ENCODE measurements around the gene KITLG.

DNA sequence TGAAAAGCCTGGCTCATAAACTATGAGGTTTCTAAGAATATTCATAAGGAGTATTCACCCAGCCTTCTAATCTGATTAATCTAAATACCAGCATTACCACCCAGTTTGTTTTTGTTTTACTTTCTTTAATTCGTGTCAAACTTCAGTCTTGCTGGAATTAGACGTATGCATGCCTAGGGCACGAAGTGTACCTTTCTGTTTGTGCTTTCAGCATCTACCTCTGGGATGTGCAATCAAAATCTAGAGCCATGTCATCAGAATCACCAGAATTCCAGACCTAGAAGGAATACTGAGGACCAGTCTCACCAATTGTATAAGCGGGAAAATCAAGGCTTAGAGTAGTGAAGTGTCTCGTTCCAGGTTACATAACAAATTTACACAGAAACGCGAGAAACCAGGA lies 57.3 kb downstream of the KITLG start:
- TF ChIP-seq CTCF (conservative IDR thresholded peaks at IDR 0.05; ENCODE audit: low read depth, low read length), result no peak
- TF ChIP-seq EZH2phosphoT487 (IDR thresholded peaks at IDR 0.05; ENCODE audit: borderline replicate concordance, low read length), result no peak
- no peak for TF ChIP-seq EZH2 (IDR thresholded peaks at IDR 0.05; ENCODE audit: low read length, unreplicated experiment)

All from PC-3 (cell line).